GM19025 (cell line): ENCODE results near the gene BEND6.

Source experiments
- ATAC-seq: cut with Tn5 transposase; IDR thresholded peaks from one replicate; pipeline ENCODE4 v1.9.1; 2021; ENCODE audit warnings: mild to moderate bottlenecking, low read depth, moderate library complexity; ENCODE audit not compliant: unreplicated experiment

The BEND6 gene

GRCh38 chr6:56938649-56939191, 16.2 kb upstream of the BEND6 start:
- ATAC-seq: no peak

DNA sequence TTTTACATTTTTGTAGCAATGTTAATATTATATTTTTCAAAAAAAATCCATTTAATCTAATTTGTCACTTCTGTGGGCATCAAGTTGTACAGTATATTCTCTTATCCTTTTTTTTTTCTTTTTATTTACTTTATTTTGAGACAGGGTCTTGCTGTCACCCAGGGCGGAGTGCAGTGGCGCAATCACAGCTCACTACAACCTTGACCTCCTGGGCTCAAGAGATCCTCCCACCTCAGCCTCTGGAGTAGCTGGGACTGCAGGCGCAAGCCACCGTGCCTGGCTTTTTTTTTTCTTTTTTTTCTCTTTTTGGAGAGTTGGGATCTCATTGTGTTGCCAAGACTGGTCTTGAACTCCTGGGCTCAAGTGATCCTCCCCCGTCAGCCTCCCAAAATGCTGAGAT, 14.4 kb upstream of the BEND6 start:
- ATAC-seq: no peak

- ATAC-seq: no peak
These were observed 13.9 kb upstream of the BEND6 start for GRCh38 chr6:56940977-56941376.

DNA sequence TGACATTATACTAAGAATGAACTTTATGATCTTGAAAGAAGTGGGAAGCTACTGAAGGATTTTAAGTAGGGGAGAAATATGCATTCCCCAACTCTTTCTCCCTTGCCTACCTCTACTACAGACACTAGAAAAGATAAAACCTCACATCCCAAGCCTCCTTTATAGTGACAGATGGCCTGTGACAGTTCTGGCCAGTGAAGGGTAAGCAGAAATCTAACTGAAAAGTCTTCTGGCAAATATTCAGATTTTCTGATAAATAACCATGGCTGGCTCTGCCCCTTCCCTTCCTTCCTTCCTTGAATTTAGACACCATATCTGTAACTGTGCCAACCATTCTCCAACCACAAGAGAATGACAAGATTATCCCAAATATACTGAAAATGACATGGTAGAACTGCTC, 10.2 kb upstream of the BEND6 start:
- ATAC-seq: no peak

DNA sequence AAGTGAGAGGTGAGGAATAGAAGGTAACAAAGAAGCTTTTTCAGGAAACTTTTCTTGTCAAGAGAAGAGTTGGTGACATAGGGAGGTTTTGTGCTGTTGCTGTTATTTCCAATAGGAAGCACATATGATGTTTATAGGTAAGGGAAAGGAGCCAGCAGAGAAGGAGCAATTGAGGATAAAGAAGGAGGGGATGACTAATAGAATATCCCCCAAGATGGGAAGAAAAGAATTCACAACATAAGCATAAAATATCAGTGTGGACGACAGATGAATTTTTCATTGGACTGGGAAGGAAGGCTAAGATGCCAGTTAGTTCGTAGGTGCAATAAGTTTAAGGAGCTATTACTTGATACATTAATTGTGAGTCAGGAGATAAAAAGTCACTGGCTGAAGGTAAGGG, 8.5 kb upstream of the BEND6 start:
- no peak for ATAC-seq

DNA sequence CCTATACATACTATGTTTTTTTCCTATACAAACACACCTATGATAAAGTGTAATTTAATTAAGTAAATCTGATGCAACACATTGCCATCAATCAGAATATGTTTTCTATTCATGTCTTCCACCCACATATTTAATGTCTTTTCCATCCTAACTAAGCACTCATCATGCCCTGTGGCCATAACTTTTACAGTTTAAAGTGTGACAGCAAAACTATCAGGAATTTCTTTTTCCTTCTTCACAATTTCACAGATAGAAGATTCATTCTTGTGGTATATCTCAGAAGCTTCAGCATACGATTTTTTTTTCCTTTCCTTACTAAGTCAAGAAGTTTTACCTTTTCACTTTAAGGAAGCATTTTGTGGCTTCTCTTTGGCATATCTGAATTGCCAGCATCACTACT, 7.0 kb upstream of the BEND6 start:
- no peak for ATAC-seq

GRCh38 chr6:56949265-56949664, 5.6 kb upstream of the BEND6 start:
- ATAC-seq: no peak

DNA sequence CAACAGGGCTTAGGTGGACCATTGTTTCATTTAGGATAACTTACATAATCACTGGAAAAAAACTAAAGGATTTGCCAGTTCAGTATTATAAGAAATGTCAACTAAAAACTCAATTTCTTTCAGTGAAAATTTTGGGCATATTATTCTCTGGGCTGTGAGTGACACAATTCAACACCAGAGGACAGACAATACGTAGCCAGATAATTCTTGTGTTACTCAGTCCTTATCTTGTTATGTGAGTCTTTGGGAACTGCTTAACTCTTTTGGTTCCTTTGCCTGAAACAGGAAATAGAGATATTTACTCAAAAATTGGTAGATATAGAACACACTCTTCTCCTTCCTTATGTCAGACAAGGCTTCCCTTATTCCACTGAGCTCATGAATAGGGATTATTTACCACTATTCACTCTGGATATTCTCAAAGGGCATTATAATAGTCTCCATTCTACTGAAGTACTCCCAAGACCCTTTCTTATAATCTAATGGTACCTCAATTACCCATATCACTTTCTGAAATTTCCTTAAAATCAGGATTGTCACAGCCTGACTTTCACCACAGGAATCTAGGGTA, 4.9 kb upstream of the BEND6 start:
- no peak for ATAC-seq

GRCh38 chr6:56951049-56951831, 3.7 kb upstream of the BEND6 start:
- ATAC-seq: no peak

GRCh38 chr6:56953597-56954402, 1.1 kb upstream of the BEND6 start:
- no peak for ATAC-seq

GRCh38 chr6:56955171-56956155, 556 bp downstream of the BEND6 start:
- ATAC-seq: peak; percentile 66

DNA sequence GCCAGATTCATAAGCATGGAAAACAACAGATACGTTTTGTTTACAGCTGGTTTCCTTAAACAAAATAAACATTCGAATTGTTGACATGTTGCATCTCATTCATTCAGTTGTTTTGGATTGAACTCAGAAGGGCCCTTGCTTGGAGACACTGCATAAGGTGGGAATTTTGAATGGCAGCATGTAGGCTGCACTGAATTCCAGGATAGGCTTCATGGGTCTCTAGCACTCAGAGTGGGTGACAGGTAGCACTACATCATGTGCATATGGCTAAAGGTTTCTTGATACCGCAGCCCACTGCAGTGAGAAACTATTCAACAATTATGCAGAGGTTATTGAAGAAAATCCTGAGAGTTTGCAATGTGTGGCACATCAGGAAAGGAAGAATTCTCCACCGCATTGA, 1.6 kb downstream of the BEND6 start:
- ATAC-seq: no peak

DNA sequence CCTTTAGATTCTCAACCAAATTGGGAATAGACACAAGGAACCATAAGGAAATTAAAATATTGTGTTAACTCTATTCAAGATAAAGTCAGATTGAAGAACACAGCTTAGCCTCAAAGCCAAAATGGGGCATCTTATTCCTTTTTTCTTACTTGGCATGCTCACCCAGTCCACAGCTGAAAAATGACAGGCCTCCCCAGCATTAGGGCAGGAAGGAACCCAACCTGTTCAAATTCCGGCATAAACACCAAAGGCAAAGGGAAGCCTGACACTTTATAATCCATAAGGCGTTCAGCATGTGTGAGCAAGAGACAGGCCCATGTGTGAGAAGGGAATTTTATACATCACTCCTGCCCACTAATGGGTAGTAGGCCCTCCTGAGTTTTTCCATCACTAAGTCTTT, 2.9 kb downstream of the BEND6 start:
- ATAC-seq: no peak

DNA sequence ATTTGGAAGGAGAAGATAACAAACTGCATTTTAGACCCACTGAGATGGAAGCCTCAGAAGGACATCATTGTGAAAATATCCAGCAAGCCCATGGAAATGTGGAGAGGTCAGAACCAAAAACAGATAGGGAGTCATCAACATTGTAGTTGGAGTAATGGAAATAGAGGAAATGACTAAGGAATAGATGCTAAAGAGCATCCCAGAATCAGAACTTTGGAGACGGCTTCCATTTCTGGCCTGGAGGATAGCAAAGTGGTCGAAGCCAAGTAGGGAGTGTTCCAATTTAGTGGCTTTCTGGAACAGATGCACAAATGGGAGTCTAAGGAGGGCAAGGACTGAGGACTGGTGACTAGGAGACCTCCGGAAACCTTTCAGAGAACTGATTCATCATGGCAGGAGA, 3.6 kb downstream of the BEND6 start:
- no peak for ATAC-seq

DNA sequence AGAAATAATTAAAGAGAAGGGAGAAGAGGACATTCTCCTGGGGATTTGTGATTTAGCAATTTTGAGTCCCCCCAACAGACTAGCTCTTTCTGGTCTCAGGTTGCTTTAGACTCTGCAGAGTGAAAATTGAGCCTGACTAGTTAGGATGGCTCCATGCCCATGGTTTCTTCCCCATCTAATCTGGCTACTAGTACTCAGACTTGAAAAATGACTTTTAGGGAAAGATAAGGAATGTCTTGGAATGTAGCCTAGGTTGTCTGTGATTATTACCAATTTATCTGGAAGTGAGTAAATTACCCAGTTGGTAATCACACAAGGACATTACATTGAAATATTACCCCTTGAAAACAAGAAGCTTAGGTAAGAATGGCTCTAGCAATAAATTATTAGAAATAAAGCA, 4.2 kb downstream of the BEND6 start:
- no peak for ATAC-seq

GRCh38 chr6:56959938-56960337, 5.0 kb downstream of the BEND6 start:
- ATAC-seq: no peak

- ATAC-seq: no peak
These were observed 6.2 kb downstream of the BEND6 start for GRCh38 chr6:56961151-56961550.

DNA sequence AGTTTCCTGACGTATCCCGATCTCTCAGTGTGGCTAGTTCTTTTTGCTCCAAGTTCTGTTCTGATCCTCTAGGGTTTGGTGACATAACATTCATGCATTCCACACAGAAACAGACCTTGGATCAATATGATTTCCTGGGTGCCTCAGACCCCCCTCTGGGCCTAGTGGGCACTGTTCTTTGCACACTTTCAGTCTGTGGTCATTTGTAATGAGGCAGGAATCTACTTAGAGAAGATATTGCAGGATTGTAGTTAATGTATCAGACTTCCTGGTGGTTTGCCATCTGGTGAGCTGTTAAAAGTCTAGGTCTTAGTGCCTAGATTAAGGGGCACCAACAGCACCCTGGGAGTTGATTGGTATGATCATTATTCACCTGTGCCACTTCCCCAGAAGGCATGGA, 7.5 kb downstream of the BEND6 start:
- ATAC-seq: no peak

DNA sequence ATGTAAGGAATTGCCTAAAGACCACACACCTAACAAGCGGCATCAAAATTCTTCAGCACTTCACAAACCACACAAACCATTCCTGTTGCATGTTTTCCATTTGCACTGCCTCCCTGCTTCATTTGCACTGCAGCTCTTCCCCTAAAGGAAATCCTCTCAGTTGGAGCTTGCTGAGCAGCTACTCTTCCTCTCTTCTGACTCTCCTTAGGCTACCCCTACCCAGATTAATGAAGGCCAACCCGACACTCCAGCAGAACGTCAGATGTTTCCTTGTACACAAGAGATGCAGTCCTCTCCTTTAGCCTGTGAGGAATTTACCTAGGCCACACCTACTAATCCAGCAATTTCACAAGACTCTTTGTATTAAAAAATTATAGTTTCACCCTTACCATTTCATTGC, 8.1 kb downstream of the BEND6 start:
- ATAC-seq: no peak

- ATAC-seq: no peak
These were observed 8.9 kb downstream of the BEND6 start for GRCh38 chr6:56963793-56964192.
